Tibial nerve (tissue), 4 donors: ENCODE measurements around the gene UNC45A.

ENCODE experiments used
- EP300 ChIP-seq, 2 donors: sonication (generic); formaldehyde crosslinking; IDR thresholded peaks; one replicate each; pipeline ENCODE4 v1.6.1; 2017; ENCODE audit warnings: antibody characterized with exemption in 2 of 2, mild to moderate bottlenecking in 1 of 2
- POLR2A ChIP-seq, 2 donors: fragments of 450-650 bp; IDR thresholded peaks; one replicate each; pipeline ENCODE4 v1.6.1; 2017; ENCODE audit warnings: antibody characterized with exemption in 2 of 2, mild to moderate bottlenecking in 2 of 2, moderate library complexity in 2 of 2
- TF ChIP-seq, protein P1 (sequence below), 5 experiments: fragments of 200-600 bp in 3 of 5; fragments of 450-650 bp in 2 of 5; sonication (generic) in 3 of 5; IDR thresholded peaks; one replicate each; pipeline ENCODE4 v1.5.1; 2016 to 2019; ENCODE audit warnings: antibody characterized with exemption in 5 of 5, mild to moderate bottlenecking in 3 of 5, moderate library complexity in 2 of 5

GRCh38 chr15:90911906-90912769, 22.9 kb upstream of the UNC45A start:
- TF ChIP-seq, protein P1, sequence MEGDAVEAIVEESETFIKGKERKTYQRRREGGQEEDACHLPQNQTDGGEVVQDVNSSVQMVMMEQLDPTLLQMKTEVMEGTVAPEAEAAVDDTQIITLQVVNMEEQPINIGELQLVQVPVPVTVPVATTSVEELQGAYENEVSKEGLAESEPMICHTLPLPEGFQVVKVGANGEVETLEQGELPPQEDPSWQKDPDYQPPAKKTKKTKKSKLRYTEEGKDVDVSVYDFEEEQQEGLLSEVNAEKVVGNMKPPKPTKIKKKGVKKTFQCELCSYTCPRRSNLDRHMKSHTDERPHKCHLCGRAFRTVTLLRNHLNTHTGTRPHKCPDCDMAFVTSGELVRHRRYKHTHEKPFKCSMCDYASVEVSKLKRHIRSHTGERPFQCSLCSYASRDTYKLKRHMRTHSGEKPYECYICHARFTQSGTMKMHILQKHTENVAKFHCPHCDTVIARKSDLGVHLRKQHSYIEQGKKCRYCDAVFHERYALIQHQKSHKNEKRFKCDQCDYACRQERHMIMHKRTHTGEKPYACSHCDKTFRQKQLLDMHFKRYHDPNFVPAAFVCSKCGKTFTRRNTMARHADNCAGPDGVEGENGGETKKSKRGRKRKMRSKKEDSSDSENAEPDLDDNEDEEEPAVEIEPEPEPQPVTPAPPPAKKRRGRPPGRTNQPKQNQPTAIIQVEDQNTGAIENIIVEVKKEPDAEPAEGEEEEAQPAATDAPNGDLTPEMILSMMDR (IDR thresholded peaks at IDR 0.05): no peak
- TF ChIP-seq POLR2A (IDR thresholded peaks at IDR 0.05) (no peak), EP300 (IDR thresholded peaks at IDR 0.05) (no peak)
